GM23338 (cell line): ENCODE results near the gene GPR89B. TPM values are rescaled to one million over a fixed set of nuclear protein-coding genes. Genes with fewer than 3 reads are reported as not detected.
A peak's percentile ranks its signal among the peaks of the same experiment; 100 is the strongest.
"Not testable (repeated sequence)": the region's sequence is repeated elsewhere in the genome, so short reads cannot be mapped to it uniquely, and the experiment has no call there.

Experiments
- ATAC-seq: fragments of 200-7000 bp; cut with Tn5 transposase; 3 replicates; pipeline ENCODE4 v1.9.1; 2020
- DNase-seq: peaks from one replicate; pipeline ENCODE4 v3.0.0-alpha.2; 2015; ENCODE audit warnings: low spot score
- H2AFZ ChIP-seq: fragments of 200-600 bp; sonication (generic); 2 replicates; pipeline ENCODE4 v1.8.0; 2016; ENCODE audit warnings: antibody characterized with exemption, mild to moderate bottlenecking, moderate library complexity
- H3F3A ChIP-seq: fragments of 200-600 bp; sonication (generic); replicated peaks from 2 replicates; pipeline ENCODE4 v1.8.0; 2017; ENCODE audit warnings: antibody characterized with exemption, mixed run types, low read depth
- H3K27ac ChIP-seq: fragments of 200-600 bp; sonication (generic); 2 replicates; pipeline ENCODE4 v1.6.1; 2016; ENCODE audit warnings: low read depth
- H3K27me3 ChIP-seq: fragments of 200-600 bp; sonication (generic); 2 replicates; pipeline ENCODE4 v1.8.0; 2016; ENCODE audit warnings: mild to moderate bottlenecking, mixed run types, moderate library complexity; ENCODE audit not compliant: insufficient read depth
- H3K36me3 ChIP-seq: fragments of 200-600 bp; sonication (generic); 2 replicates; pipeline ENCODE4 v1.8.0; 2016; ENCODE audit warnings: mild to moderate bottlenecking; ENCODE audit not compliant: insufficient read depth
- H3K4me1 ChIP-seq: fragments of 200-600 bp; sonication (generic); 2 replicates; pipeline ENCODE4 v1.8.0; 2016; ENCODE audit warnings: mild to moderate bottlenecking, moderate library complexity; ENCODE audit not compliant: insufficient read depth
- H3K4me2 ChIP-seq: fragments of 200-600 bp; sonication (generic); 2 replicates; pipeline ENCODE4 v1.7.1; 2017; ENCODE audit warnings: mixed run types
- H3K4me3 ChIP-seq: fragments of 200-600 bp; sonication (generic); 2 replicates; pipeline ENCODE4 v1.6.1; 2016; ENCODE audit warnings: mixed run types
- H3K79me2 ChIP-seq: fragments of 200-600 bp; sonication (generic); replicated peaks from 2 replicates; pipeline ENCODE4 v1.8.0; 2017; ENCODE audit warnings: mild to moderate bottlenecking; ENCODE audit not compliant: insufficient read depth
- H3K9me2 ChIP-seq: fragments of 200-600 bp; sonication (generic); 2 replicates; pipeline ENCODE4 v1.8.0; 2017; ENCODE audit not compliant: insufficient read depth
- H4K20me1 ChIP-seq: fragments of 200-600 bp; sonication (generic); replicated peaks from 2 replicates; pipeline ENCODE4 v1.8.0; 2017; ENCODE audit warnings: mild to moderate bottlenecking; ENCODE audit not compliant: insufficient read depth
- H3K27ac Mint-ChIP-seq: 2 replicates; pipeline ENCODE4 v1.8.0; 2020; ENCODE audit warnings: inconsistent platforms, mild to moderate bottlenecking, moderate library complexity, mixed read lengths
- H3K27me3 Mint-ChIP-seq: 3 replicates; pipeline ENCODE4 v1.8.0; 2022; ENCODE audit warnings: low read depth, mild to moderate bottlenecking, moderate library complexity, mixed read lengths, inconsistent platforms; ENCODE audit not compliant: insufficient read depth, poor library complexity
- H3K36me3 Mint-ChIP-seq: 3 replicates; pipeline ENCODE4 v1.8.0; 2021; ENCODE audit warnings: low read depth, mild to moderate bottlenecking, inconsistent platforms, moderate library complexity, mixed read lengths
- H3K4me1 Mint-ChIP-seq: 3 replicates; pipeline ENCODE4 v1.8.0; 2020; ENCODE audit warnings: mild to moderate bottlenecking, inconsistent platforms, mixed read lengths
- H3K4me3 Mint-ChIP-seq: 3 replicates; pipeline ENCODE4 v1.8.0; 2021; ENCODE audit warnings: moderate library complexity, mild to moderate bottlenecking, inconsistent platforms, mixed read lengths
- H3K9me3 Mint-ChIP-seq: 3 replicates; pipeline ENCODE4 v1.8.0; 2020; ENCODE audit warnings: moderate library complexity, mild to moderate bottlenecking, inconsistent platforms, mixed read lengths
- EZH2 ChIP-seq: fragments of 200-600 bp; sonication (generic); IDR thresholded peaks from one replicate; pipeline ENCODE4 v1.8.0; 2017; ENCODE audit warnings: antibody characterized with exemption, mild to moderate bottlenecking, low read depth; ENCODE audit not compliant: unreplicated experiment
- JUNB ChIP-seq: IDR thresholded peaks from one replicate; pipeline ENCODE4 v1.6.1; 2016; ENCODE audit warnings: antibody characterized with exemption; ENCODE audit not compliant: unreplicated experiment
- polyA plus RNA-seq: library from polyadenylated mRNA; unstranded; fragments of >200 nt; fragmentation: Nextera tagmentation; extraction: Ambion mirVana; gene quantifications from 2 replicates; pipeline ENCODE4 v1.2.1, GENCODE V29; 2016
- total RNA-seq: library from RNA; depleted of rRNA; stranded (reverse); fragments of >200 nt; shearing (Covaris generic); gene quantifications from 2 replicates; pipeline ENCODE4 v1.2.3, GENCODE V29; 2014

The GPR89B gene
- total and polyA plus RNA-seq, 2 experiments from 2014 or later: 25.7 to 27.7 TPM

GRCh38 chr1:147996088-147996487, 67.9 kb downstream of the GPR89B start:
- not testable (repeated sequence) for H3K27me3 Mint-ChIP-seq, H3K36me3 Mint-ChIP-seq, H4K20me1 ChIP-seq, H3K79me2 ChIP-seq, H3K4me3 ChIP-seq, H3K4me1 ChIP-seq, H3K36me3 ChIP-seq, H2AFZ ChIP-seq, DNase-seq, H3K27ac ChIP-seq, ATAC-seq, H3F3A ChIP-seq, H3K27ac Mint-ChIP-seq, H3K4me2 ChIP-seq, H3K9me2 ChIP-seq, H3K27me3 ChIP-seq, H3K4me3 Mint-ChIP-seq, H3K9me3 Mint-ChIP-seq, H3K4me1 Mint-ChIP-seq

DNA sequence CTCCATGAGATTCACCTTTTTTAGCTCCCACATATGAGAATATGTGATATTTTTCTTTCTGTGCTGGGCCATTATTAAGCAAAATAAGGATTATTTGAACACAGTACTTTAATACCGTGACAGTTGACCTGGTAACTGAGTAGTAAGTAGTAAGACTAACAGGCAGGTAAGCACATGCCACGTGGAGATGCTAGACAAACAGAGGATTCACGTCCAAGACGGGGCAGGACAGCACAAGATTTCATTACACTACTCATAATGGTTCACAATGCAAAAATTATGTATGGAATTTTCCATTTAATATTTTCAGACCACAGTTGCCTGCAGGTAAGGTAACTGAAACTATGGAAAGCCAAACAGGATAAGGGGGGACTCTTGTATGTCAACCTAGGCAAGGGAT, 79.5 kb downstream of the GPR89B start:
- H3F3A ChIP-seq, H3K36me3 Mint-ChIP-seq, H3K4me3 ChIP-seq, H3K4me1 ChIP-seq, H3K27me3 Mint-ChIP-seq, H3K9me3 Mint-ChIP-seq, ATAC-seq, DNase-seq, H3K9me2 ChIP-seq, H3K79me2 ChIP-seq, H2AFZ ChIP-seq, H3K27ac Mint-ChIP-seq, H4K20me1 ChIP-seq, H3K36me3 ChIP-seq, H3K4me3 Mint-ChIP-seq, H3K27ac ChIP-seq, H3K4me2 ChIP-seq: not testable (repeated sequence)
- H3K27me3 ChIP-seq: peaks cover 28% of the 10 kb centered on the region
- peaks cover 19% of the 10 kb centered on the region for H3K4me1 Mint-ChIP-seq

DNA sequence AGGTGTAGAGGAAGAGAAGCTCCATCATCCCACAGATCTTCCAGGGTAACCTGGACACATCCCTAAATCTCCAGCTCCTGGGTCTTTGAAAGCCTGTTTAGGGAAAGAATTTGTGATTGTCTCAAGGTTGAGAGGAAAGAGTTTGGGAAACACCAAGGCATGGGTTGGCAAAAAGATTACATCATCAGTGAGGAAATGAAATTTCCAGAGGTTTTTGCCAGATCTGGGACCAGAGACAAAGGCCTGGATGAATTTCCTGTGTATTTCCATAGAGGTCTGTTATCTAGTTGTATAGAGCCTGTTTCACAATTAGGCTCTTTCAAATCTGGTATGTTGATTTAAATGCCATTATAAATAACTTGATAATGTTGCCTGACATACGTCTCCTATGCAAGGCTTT, 82.3 kb downstream of the GPR89B start:
- Mint-ChIP-seq H3K27me3 (peaks cover 24% of the 10 kb centered on the region), H3K27ac (no peak overlapping the region), H3K4me1 (peaks cover 25% of the 10 kb centered on the region), H3K36me3 (no peaks in the 10 kb centered on the region; the same call in 2 of the 3 replicates), H3K9me3 (no peaks in the 10 kb centered on the region), H3K4me3 (no peak overlapping the region)
- Histone ChIP-seq H3K27ac (no peak overlapping the region), H3K27me3 (peaks cover 55% of the 10 kb centered on the region), H3K4me3 (no peak overlapping the region), H3K4me2 (no peak overlapping the region), H3K36me3 (no peaks in the 10 kb centered on the region), H3K4me1 (peaks cover 12% of the 10 kb centered on the region), H4K20me1 (no peaks in the 10 kb centered on the region; the same call in 1 of the 2 replicates), H3F3A (peaks cover 5% of the 10 kb centered on the region; the same call in 1 of the 2 replicates), H3K79me2 (no peaks in the 10 kb centered on the region), H3K9me2 (0 out of 2 replicates have a peak, but pooled peaks cover 2% of the 10 kb centered on the region), H2AFZ (no peak overlapping the region)
- TF ChIP-seq EZH2: no peak
- no peak for TF ChIP-seq JUNB
- no peak for DNase-seq
- no peak for ATAC-seq

DNA sequence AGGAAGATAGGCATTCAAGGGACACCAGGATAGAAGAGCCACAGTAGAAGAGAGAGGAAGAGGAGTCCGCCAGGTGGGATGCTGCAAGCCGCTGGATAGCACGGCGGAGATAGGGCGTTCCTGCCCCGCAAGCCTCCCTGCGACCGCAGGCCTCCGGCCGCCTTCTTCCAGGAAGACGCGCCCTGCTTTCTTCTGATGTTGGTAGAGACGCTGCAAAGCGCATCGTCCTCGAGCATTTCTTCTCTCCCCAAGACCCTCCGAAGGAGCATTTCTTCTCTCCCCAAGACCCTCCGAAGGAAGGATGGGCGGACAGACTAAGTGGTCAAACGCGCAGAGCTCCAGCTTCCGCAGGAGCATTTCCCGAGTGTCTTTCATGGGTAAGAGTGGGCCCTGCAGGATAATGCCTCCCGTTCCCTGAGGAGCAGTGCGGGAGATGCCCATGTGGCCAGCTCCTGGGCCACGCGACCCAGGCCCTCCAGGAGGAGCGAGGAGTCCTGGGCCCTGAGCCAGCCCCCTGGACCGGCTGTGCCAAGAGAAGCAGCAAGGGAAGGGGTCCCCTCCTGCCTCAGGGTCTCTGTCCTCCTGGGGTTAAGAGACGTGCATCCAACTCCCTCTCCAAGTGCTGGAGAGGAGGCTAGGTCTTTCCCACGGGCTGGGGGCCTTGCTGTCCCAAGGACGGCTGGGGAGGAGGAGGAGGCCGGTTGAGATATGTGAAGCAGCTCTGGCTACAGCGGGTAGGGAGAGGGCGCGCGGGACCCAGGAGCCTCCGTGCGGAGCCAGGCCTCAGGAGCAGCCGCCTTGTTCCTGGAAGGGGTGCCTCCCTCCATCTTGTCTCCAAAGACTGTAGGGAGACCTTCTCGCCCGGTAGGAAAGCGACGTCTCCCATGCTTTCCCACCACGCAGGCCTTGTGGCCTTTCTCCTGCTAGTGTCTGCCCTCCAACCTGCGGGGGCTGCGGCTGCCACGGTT, 85.2 kb downstream of the GPR89B start:
- Histone ChIP-seq H3K4me3 (peak overlapping the region; percentile 73), H3K27me3 (peaks cover 70% of the 10 kb centered on the region), H3K4me2 (peak overlapping the region; percentile 96), H2AFZ (peak overlapping the region; percentile 95), H3K4me1 (peaks cover 12% of the 10 kb centered on the region)
- H3K9me3 Mint-ChIP-seq, H3F3A ChIP-seq, H3K27ac Mint-ChIP-seq, H3K9me2 ChIP-seq, H3K79me2 ChIP-seq, H3K27ac ChIP-seq, H4K20me1 ChIP-seq, H3K36me3 ChIP-seq, H3K36me3 Mint-ChIP-seq: not testable (repeated sequence)
- Mint-ChIP-seq H3K4me3 (peak overlapping the region; percentile 82), H3K4me1 (peaks cover 29% of the 10 kb centered on the region), H3K27me3 (peaks cover 24% of the 10 kb centered on the region)
- peak; percentile 78 for TF ChIP-seq EZH2
- peak; percentile 77 for DNase-seq
- peak; percentile 74 for ATAC-seq
